ENCODE data around the gene DNAJA3. TPM values are rescaled to one million over a fixed set of nuclear protein-coding genes. Genes with fewer than 3 reads are reported as not detected.

DNAJA3 gene
- total RNA-seq, 4 donors from 2014 or later: 41.1 to 70.9 (median 48.7) TPM

- Histone ChIP-seq H3K27ac (peak overlapping the region; percentile 28), H3K9me3 (no peaks in the 10 kb centered on the region), H3K4me1 (peaks cover 16% of the 10 kb centered on the region), H3K36me3 (peaks cover 28% of the 10 kb centered on the region), H3K27me3 (no peaks in the 10 kb centered on the region), H3K4me3 (no peak overlapping the region)
- no peak for DNase-seq (ENCODE audit: low spot score in 2 of 2)
- WGBS: 87% methylated on average over 1 of the region's 1 CpG
- TF ChIP-seq POLR2A (IDR thresholded peaks at IDR 0.05): no peak
- TF ChIP-seq CTCF (IDR thresholded peaks at IDR 0.05): no peak
- TF ChIP-seq POLR2AphosphoS5 (IDR thresholded peaks at IDR 0.05): no peak
- no peak for TF ChIP-seq EP300 (IDR thresholded peaks at IDR 0.05)
These were observed 62.9 kb downstream of the DNAJA3 start for GRCh38 chr16:4488499-4488967.

- no peak for DNase-seq (ENCODE audit: low spot score in 2 of 2)
- Histone ChIP-seq H3K27ac (peak overlapping the region; percentile 28), H3K4me1 (peaks cover 16% of the 10 kb centered on the region), H3K4me3 (no peak overlapping the region), H3K9me3 (no peaks in the 10 kb centered on the region), H3K36me3 (peaks cover 26% of the 10 kb centered on the region), H3K27me3 (no peaks in the 10 kb centered on the region)
- TF ChIP-seq CTCF (IDR thresholded peaks at IDR 0.05) (no peak), EP300 (IDR thresholded peaks at IDR 0.05) (no peak), POLR2A (IDR thresholded peaks at IDR 0.05) (no peak), POLR2AphosphoS5 (IDR thresholded peaks at IDR 0.05) (no peak)
- WGBS: 95% methylated on average over 5 of the region's 5 CpGs
These were observed 63.4 kb downstream of the DNAJA3 start for GRCh38 chr16:4489030-4489429.

GRCh38 chr16:4491898-4492297 lies 66.2 kb downstream of the DNAJA3 start:
- H3K4me3 ChIP-seq: no peak overlapping the region
- WGBS: 100% methylated on average over 4 of the region's 4 CpGs
- H3K27ac ChIP-seq: no peak overlapping the region
- H3K27me3 ChIP-seq: no peaks in the 10 kb centered on the region
- H3K4me1 ChIP-seq: peaks cover 8% of the 10 kb centered on the region
- H3K36me3 ChIP-seq: peaks cover 18% of the 10 kb centered on the region
- H3K9me3 ChIP-seq: no peaks in the 10 kb centered on the region
- no peak for DNase-seq (ENCODE audit: low spot score in 2 of 2)
- TF ChIP-seq POLR2AphosphoS5 (IDR thresholded peaks at IDR 0.05) (no peak), POLR2A (IDR thresholded peaks at IDR 0.05) (no peak), CTCF (IDR thresholded peaks at IDR 0.05) (no peak), EP300 (IDR thresholded peaks at IDR 0.05) (no peak)

GRCh38 chr16:4494746-4495490 lies 69.2 kb downstream of the DNAJA3 start:
- peaks cover 6% of the 10 kb centered on the region for H3K36me3 ChIP-seq
- no peaks in the 10 kb centered on the region for H3K9me3 ChIP-seq
- no peaks in the 10 kb centered on the region for H3K27me3 ChIP-seq
- 86% methylated on average over 6 of the region's 6 CpGs for WGBS
- H3K4me3 ChIP-seq: no peak overlapping the region
- peaks cover 5% of the 10 kb centered on the region for H3K4me1 ChIP-seq
- no peak for TF ChIP-seq EP300 (IDR thresholded peaks at IDR 0.05)
- no peak for TF ChIP-seq POLR2A (IDR thresholded peaks at IDR 0.05)
- no peak for TF ChIP-seq CTCF (IDR thresholded peaks at IDR 0.05)
- no peak for TF ChIP-seq POLR2AphosphoS5 (IDR thresholded peaks at IDR 0.05)
- no peak overlapping the region for H3K27ac ChIP-seq
- DNase-seq (ENCODE audit: low spot score in 2 of 2): no peak

- no peak overlapping the region for H3K27ac ChIP-seq
- no peaks in the 10 kb centered on the region for H3K27me3 ChIP-seq
- H3K4me3 ChIP-seq: no peak overlapping the region
- WGBS: 90% methylated on average over 2 of the region's 2 CpGs
- TF ChIP-seq POLR2A (IDR thresholded peaks at IDR 0.05) (no peak), CTCF (IDR thresholded peaks at IDR 0.05) (no peak), EP300 (IDR thresholded peaks at IDR 0.05) (no peak), POLR2AphosphoS5 (IDR thresholded peaks at IDR 0.05) (no peak)
- H3K4me1 ChIP-seq: peaks cover 14% of the 10 kb centered on the region
- no peaks in the 10 kb centered on the region for H3K9me3 ChIP-seq
- no peak for DNase-seq (ENCODE audit: low spot score in 2 of 2)
- H3K36me3 ChIP-seq: peaks cover 6% of the 10 kb centered on the region
These were observed 70.1 kb downstream of the DNAJA3 start for GRCh38 chr16:4495766-4496165.

Data from suprapubic skin (tissue), 4 donors.